ENCODE data around the gene ASB5.

Gene ASB5

DNA sequence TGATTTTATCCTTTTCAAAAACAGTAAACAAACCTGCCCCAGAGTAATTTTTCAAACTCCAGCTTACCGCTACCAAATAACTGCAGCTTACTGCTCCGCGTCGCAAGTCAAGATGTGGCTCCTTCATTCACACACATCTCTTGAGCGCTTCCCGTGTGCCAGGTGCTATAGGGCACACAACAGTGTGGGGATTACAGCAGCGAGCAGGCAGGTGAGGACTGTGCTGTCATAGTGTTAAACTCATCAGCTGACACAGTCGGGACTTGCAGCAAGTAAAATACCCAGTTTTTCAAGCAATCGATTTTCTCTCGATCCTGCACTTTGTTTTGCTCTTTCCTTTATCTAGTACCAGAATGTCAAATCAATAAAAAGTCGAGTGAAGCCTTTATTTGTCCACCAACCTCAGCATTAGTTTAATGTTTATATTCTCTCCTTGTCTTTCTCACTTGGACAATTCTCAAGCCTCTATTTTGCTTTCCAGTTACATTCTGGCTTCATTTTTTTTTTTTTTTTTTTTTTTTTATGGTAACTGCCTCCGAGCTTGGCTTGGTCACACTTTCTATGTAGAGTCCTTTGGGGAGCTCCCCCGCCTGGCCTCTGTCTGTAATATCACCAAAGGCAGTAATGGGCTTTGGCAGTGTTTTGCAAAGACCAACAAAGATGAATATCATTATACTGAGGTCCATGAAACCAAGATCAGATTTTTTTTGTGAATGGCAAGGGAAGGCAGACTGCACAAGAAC, 8.3 kb upstream of the ASB5 start:
- DNase-seq (ENCODE audit: low spot score) = peak; percentile 20

DNA sequence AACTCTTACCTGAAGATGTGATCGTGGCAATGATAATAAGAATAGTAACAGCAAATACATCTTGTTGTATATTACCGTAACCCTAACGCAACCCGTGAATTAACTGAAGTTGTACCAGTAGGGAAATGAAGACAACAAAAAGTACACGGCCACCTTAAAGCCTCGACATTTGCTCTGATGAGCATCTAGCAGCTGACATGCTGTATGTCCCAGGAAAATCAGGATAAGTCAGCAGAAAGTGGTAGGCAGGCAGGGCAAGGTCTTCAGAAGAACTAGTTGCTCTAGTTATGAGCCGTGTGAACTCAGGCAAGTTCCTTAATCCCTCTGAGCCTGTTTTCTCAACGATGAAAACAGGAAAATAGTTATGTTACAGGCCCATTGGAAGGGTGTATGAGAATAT, 7.7 kb upstream of the ASB5 start:
- no peak for DNase-seq (ENCODE audit: low spot score)

DNA sequence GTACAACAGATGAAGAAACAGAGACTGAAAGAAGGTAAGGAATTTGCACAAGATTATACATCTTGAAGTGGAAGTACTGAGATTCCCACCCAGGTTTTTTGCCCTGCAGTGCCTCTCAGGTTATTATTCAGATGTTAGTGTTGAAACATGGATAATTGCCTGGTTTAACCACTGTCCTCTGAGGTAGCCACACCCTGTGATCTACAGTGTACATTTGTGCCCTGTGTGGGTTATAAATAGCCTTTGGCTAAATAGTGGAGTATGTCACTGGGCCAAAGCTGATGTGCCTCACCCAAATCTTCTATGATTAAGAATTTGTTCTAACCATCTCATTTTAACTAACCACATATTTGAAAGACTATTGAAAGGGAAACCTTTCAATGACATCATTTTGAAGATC, 5.4 kb upstream of the ASB5 start:
- DNase-seq (ENCODE audit: low spot score) = no peak

DNA sequence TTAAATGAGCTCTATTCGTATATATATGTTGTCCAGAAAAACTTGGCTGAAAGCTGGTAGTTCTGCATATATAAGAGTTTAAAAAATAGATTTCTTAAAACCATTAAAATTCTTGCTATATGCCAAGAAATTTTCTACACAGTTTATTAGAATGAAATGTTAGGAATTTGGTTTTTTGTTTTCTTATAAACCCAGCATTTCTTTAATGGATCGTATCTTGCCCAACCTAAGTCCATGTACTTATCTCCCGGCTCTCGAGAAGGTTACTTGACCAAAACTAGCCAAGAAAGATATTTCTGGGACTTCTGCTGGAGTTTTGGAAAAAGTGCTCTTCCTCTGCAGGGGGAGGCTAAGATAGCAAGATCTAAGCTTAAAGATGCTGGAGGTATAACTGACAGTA, 4.7 kb upstream of the ASB5 start:
- no peak for DNase-seq (ENCODE audit: low spot score)

DNA sequence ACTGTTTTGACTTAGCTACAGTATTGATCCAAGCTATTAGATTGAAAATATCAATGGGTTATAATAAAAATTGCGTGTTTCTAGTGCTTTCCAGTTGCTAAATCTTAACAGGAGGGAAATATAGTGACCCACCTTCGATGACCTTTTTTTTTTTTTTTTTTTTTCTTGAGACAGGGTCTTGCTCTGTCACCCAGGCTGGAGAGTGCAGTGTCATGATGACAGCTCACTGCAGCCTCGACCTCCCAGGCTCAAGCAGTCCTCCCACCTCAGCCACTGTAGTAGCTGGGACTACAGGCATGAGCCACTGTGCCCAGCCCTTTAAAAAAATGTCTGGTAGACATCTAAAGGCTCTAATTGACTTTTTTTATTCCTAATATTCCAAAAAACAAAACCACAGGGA, 3.8 kb upstream of the ASB5 start:
- no peak for DNase-seq (ENCODE audit: low spot score)

DNA sequence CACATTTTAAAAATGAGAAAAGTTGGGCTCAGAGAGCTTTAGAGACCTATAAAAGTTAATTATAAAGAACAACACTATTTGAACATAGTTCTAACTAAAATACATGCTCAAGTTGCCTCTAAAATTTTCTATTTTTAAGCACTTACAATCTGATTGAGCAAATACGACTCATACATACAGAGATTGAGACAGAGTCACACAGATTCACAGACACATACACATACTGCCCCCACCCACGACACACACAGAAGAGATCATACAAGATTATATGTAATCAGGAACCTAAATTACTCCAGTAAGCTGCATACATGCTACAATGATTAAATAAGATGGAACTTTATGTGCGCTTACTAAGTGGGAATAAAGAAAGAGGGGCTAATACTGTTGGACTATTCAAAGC, 2.7 kb upstream of the ASB5 start:
- DNase-seq (ENCODE audit: low spot score) = no peak

DNA sequence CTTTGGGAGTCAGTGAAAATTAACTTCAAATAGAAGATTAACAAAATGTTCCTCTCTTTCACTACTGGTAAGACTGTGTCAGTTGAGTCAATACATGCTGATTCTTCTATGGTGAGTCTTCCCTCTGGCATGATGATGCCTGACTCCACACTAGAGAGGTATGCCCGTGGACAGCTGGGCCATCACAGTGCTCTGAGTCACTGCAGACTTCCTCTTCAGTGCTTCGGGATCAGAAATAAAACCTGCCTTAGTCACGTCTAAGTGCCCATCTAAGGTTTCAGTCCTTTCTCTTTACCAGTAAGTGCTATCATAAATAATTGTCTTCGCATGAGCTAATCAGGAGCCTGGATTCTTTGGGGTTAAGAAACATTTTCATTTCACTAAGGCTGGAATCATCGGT, 1.6 kb upstream of the ASB5 start:
- no peak for DNase-seq (ENCODE audit: low spot score)

DNA sequence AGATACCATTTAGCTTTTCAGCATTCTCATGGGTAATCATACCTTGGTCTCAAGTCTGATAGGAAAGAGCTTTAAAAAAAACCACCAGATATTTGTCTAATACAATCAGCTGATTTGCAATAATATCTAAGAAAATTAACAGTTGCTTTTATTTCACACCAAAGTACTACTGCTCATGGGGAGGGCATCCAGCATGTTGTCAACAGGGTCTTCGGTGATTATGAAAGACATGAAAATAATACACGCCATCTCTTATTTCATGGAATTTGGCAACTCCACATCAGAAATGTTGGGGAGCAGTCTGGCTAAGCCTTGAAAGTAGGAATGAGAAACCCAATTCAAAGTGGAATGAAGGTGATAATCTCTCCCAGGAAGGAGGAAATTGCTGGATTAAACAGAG, 3.0 kb downstream of the ASB5 start:
- DNase-seq (ENCODE audit: low spot score) = no peak

DNA sequence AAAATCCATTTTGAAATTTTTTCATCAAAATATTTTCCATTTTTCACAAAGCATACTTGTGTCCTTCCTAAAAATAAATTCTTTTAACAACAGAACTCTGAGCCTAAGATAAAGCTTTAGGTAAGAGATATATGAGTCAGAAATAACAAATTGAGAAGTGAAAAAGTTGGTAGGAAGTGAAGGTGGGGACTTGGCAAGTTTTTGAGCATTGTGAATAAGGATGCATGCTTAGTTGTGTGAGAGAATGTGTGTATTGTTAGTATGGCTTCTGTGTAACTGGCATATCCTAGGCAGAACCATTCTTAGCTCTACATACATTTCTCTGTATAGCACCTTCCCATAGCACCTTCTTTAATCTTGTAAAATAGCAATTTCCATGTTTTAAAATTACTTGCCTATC, 6.8 kb downstream of the ASB5 start:
- DNase-seq (ENCODE audit: low spot score) = no peak

DNA sequence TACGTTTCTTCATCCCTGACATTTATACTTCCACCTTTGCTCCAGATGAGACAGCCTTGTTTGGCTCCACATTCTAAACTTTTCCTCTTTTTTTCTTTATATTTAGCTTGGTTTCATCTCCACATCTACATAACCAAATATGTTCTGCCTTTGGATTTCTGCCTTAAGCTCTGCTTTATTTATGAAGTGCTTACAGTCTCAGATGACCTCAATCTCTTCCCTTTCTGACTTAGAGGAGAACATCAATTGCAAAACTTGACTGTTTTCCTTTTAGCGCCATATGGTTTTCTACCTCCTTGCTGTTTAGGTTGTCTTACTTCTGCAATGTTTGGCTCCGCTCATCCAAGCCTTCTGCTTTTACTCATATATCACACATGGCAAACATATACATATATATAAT, 7.5 kb downstream of the ASB5 start:
- no peak for DNase-seq (ENCODE audit: low spot score)

DNA sequence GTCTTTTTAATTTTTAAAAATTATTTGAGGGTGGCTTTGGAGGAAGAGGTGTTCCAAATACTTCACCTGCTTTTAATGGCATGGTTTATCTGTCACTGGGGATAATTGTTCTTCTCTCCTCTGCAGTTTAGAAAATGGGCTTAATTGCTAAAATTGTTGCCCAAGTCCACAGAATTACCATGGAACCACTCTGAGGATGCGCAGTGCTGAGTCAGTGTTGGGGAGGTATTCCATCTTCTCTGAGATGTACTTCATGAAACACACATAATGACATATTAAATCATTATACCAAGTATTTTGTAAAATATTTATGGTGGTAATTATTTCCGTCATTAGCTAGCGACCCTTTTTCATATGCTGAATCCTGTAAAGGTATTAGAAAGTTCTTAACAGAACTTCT, 8.0 kb downstream of the ASB5 start:
- no peak for DNase-seq (ENCODE audit: low spot score)

DNA sequence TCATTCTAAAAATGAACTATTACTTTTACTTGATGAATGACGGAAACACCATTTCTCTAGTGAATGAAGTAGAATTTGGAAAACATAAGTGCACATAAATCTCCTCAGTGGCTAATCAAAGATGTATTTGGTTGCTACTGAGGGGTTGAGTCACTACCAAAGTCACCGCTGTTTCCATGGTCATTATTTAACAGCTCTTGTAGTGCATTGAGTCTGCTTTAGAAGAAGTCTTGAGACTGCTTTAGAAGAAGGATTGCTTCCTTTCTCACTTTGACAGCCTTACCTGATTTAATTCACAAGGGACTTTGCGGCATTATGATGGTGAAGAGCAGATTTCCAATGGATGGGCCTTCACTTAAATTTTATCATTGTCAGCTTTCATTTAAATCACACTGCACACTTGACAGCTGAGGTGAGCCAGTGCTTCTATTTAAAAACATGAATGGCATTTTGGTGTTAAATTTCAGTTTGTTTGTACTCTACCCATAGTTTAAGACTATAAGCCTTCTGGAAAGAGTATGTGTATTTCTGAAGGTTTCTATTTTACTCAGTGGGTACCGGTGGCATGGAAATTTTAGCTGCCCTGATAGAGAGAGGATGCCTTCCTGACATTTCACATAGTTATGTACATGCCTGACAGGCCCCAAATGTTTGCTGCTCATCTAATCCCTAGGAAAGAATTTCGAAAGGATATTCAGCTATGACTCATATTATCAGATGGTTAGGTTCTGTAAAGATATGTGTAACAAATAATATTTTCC, 9.5 kb downstream of the ASB5 start:
- no peak for DNase-seq (ENCODE audit: low spot score)

DNA sequence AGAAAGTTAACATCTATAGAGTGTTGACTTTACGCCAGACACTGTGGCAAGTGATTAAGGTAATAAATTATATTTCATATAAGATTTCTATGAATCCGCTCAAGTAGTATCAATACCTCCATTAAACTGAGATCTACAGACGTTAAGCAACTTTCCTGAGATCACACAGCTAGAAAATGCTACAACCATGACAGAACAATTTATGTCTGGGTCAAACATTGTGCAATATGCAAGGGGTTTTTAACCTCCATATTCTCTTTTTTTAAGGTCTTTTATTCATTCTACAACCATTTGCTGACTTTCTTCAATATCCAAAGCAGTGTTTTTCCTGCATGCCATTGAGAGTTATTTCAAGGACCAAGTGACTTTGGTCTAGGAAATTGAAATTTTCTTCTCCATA, 10.9 kb downstream of the ASB5 start:
- no peak for DNase-seq (ENCODE audit: low spot score)

DNA sequence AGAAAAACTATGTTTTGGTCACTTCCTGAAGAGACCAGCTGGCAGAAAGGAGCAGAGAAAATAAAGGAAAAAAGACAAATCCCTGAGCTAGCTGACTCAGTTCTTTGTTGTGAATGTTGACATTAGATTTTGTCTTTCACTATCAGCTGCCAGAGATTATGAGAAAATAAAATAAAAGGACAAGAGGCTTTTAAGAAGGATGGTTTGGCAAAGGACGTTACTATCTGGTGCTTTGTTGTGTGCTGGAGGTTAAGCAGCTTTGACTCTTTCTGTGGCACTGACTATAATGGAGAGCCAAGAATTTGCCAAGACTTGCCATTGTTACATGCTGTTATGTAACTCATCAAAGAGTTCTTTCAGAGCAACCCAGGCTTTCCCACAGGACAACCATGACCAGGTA, 12.1 kb downstream of the ASB5 start:
- DNase-seq (ENCODE audit: low spot score) = no peak

DNA sequence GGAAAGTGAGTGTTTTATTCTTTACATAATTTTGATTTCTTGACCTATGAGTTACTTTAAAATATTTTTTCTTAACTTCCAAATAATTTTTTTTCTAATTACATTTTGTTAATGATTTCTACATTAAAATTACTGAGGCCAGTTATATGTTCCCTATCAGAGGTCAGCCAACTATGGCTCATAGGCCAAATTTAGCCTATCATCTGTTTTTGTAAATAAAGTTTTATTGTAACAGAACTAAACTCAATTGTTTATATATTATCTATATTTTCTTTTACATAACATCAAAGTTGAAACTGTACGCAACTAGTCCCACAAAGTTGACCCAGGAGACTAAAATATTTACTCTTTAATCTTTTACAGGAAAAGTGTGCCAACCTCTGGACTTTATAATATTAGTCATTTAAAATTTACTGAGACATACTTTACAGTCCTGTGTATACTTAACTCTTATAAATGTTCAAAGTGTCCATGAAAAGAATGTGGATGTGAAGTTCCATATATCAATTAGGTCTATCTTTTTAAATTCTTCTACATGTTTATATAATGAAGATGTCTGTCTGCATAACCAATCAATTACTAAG, 26.2 kb downstream of the ASB5 start:
- DNase-seq (ENCODE audit: low spot score) = no peak

DNA sequence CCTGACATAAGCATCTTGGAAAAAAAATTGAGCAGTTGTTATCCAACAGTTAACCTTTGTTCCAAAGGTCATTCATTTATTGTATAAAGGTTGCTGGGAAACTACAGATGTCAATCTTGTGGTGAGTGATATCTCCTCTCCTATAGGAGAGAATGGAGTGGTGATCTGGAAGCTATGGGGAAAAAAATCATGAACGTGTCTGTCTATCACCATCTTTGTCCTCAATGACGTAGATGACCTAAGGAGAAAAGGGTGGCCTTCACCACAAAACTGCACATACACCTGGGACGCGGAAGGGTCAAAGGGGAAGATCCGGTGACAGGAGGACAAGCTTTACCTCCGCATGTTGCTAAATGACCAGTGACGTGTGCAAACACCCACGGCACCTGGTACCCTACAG, 27.3 kb downstream of the ASB5 start:
- no peak for DNase-seq (ENCODE audit: low spot score)

DNA sequence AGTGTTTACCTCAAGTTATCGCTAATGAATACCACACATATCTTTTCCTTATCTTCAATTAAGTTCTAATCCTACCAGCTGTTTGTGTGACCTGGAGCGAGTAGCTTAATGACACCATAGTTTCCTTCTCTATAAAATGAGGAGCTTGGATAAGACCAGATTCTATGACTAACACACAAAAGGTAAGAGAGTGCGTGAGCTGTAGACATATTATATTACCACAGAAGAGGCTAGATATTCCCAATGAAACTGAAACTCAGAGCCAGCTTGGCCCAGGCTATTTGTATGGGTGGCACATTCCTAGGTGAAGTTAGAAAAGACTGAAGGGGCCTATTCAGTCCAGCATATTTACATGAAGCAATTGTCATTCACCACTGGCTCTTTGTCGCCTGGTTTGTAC, 30.2 kb downstream of the ASB5 start:
- no peak for DNase-seq (ENCODE audit: low spot score)

DNA sequence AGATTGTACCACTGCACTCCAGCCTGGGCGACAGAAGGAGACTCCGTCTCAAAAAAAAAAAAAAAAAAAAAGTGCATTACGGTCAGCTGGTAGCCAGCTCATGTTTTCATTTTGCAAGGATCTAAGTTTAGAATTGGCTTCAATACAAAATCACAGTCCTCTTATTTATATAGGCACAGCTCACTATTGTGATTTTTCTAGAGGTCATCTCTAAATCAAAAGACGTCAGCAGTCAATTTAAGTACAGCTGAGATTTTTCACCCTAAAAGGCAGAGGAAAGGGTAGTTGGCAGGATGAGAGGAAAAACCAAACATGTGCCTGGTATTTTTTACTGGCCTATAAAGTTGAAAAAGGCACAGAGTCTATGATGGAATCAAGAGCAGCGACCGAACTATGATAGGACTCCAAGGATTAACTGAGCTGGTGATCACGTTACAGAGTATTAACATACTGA, 30.8 kb downstream of the ASB5 start:
- DNase-seq (ENCODE audit: low spot score) = no peak

DNA sequence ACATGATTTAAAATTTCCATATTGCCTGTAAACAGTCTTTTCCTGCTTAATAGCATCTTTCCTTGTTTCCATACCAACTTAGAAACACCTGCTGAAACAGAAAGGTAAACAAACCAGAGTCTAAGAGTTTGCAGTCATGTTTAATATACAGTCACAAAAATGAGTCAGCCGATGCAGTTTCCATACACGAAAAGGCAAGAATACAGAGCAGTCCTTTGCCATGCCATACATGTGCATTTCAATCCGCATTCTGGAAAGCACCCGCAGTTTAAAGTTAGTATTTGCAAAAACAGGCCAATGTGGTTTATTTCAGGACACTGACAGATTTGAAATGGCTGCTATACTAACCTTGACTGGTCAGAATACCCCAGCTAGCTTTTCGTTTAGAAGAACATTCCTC, 32.1 kb downstream of the ASB5 start:
- no peak for DNase-seq (ENCODE audit: low spot score)

DNA sequence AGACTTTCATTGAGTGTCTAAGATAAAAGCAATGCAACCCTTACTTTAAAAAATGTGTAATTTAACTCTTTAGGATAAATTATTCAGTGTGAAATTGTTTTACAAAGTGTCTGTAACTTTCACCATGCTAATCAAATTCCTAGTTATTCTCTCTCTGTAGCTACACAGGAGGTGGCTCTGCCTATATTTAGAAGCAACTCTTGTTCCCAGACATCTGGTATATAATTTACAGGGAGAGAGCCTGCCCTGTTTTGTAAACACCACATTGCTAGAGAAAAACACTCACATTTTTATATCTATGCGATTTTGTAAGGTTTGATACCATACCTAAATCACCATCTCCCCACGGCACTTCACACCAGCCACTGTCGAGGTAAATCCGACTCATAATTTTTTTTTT, 38.2 kb downstream of the ASB5 start:
- no peak for DNase-seq (ENCODE audit: low spot score)

DNA sequence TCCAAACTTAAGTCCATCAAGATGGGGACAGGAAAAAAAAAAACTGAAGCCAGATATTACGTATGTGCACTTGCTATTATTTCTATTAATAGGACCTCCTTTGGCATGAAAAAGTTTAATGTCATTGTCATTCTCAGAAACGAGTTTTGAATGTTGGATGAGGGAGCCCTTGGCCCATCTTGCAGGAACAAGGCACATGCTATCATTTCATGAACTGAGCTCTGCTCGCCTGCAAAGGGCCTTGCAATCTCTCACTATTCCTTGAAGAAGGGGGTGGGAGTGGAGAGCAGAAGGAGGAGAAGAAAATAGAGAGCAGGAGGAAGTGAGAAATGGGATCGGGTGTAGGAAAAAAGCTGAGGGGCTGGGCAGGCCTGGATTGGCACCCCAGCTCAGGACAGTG, 39.4 kb downstream of the ASB5 start:
- no peak for DNase-seq (ENCODE audit: low spot score)

DNA sequence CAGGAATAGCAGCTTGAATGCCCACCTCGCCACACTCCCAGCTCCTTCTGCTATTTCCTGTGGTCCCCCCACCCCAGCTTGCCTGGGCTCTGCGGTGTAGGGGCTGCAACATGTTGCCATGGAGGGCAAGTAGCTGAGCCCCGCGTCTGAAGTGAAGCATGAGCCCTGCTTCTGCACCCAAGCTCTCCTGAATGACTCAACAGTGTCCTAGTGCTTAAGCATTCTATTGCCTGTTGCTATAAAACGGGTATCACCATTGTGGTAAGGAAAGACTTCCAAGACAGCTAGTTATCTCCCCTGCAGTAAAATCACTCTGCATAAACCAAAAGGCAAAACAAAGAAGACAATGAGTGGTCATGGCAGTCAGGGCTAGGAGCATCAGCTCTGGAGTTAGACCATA, 42.3 kb downstream of the ASB5 start:
- DNase-seq (ENCODE audit: low spot score) = no peak

DNA sequence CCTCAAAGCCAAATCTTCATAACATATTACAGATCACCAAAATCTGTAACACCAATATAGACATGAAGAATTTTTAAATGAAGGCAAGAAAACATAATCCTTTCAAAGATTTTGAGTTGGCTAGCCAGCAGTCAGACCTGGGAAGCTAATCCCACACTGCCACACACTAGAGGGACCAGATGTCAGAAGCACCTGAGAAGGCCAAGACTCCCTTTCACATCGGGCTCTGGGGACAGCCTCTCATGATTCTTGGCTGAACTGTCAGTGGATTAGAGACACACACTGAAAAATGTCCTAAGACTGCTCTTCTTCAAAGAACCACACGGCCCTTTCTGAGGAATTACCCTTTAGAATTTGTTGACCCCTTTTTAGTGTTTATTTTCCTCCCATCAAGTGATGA, 45.5 kb downstream of the ASB5 start:
- no peak for DNase-seq (ENCODE audit: low spot score)

DNA sequence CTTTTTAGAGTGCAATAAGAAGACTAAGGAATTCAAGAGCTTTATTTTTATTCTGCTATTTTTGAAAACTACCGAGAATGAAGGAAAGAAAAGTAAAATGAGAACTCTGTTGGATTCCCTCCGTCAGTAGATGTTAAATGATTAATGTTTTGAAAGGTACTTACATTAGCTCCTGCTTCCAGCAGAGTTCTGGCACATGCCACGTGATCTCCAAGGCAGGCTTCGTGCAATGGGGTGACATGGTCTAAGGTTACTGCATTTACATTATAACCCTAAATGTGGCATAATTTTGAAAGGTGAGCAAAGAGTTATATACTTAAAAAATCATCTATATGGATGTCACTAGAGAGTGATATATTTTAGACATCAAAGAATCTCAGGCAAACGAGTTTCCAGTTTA, 46.9 kb downstream of the ASB5 start:
- no peak for DNase-seq (ENCODE audit: low spot score)

Data from HuH-7.5 (cell line).